ENCODE results near the gene IGF1R. TPM values are rescaled to one million over a fixed set of nuclear protein-coding genes. Genes with fewer than 3 reads are reported as not detected.

The IGF1R gene
- total RNA-seq, 2 donors from 2014 or later, result 115 to 119 TPM

DNA sequence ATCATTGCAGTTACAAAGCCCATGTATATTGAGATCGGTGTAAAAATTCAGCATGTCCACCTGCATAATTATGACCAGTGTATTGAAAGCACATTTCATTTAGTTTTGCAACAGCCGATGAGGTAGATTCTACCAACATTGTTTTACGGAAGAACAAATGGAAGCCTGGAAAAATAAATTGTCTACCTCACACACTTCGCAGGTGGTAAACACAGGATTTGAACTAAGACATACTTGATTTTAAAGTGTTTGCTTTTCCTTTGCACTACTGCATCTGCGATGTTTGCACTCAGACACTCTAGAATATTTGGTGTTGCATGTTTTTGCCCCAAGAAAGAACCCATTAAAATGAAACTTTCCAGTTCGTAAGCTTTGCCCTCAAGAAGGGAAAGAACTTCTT, 210.8 kb downstream of the IGF1R start:
- Mint-ChIP-seq H3K9me3 (no peaks in the 10 kb centered on the region), H3K27ac (no peak overlapping the region), H3K4me1 (peaks cover 67% of the 10 kb centered on the region), H3K36me3 (ENCODE audit: low read depth) (no peaks in the 10 kb centered on the region), H3K4me3 (no peak overlapping the region), H3K27me3 (ENCODE audit: insufficient read depth) (no peaks in the 10 kb centered on the region)
- Histone ChIP-seq H3K4me3 (ENCODE audit: low read length) (no peak overlapping the region), H3K27ac (ENCODE audit: low read depth, low read length) (no peak overlapping the region), H3K9me3 (ENCODE audit: control insufficient read depth, low read length) (no peaks in the 10 kb centered on the region), H3K9ac (ENCODE audit: extremely low read depth, low read length, poor library complexity, severe bottlenecking) (no peak overlapping the region), H3K4me1 (ENCODE audit: control insufficient read depth, insufficient read depth, low read length) (peaks cover 3% of the 10 kb centered on the region), H3K27me3 (ENCODE audit: control insufficient read depth, insufficient read depth, low read length, poor library complexity, severe bottlenecking) (no peaks in the 10 kb centered on the region), H3K36me3 (ENCODE audit: control insufficient read depth, insufficient read depth, low read length) (no peaks in the 10 kb centered on the region)
- WGBS, 2 experiments (ENCODE audit: insufficient coverage in 1 of 2, insufficient read length in 1 of 2), result 91 to 100% methylated on average over 6 of the region's 6 CpGs
- TF ChIP-seq, protein P1, sequence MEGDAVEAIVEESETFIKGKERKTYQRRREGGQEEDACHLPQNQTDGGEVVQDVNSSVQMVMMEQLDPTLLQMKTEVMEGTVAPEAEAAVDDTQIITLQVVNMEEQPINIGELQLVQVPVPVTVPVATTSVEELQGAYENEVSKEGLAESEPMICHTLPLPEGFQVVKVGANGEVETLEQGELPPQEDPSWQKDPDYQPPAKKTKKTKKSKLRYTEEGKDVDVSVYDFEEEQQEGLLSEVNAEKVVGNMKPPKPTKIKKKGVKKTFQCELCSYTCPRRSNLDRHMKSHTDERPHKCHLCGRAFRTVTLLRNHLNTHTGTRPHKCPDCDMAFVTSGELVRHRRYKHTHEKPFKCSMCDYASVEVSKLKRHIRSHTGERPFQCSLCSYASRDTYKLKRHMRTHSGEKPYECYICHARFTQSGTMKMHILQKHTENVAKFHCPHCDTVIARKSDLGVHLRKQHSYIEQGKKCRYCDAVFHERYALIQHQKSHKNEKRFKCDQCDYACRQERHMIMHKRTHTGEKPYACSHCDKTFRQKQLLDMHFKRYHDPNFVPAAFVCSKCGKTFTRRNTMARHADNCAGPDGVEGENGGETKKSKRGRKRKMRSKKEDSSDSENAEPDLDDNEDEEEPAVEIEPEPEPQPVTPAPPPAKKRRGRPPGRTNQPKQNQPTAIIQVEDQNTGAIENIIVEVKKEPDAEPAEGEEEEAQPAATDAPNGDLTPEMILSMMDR (conservative IDR thresholded peaks at IDR 0.05), result no peak
- DNase-seq, result no peak

GRCh38 chr15:98860281-98861041, 212.1 kb downstream of the IGF1R start:
- TF ChIP-seq, protein P1 (conservative IDR thresholded peaks at IDR 0.05), result no peak
- no peak for DNase-seq
- no peak overlapping the region for H3K9ac ChIP-seq (ENCODE audit: extremely low read depth, low read length, poor library complexity, severe bottlenecking)
- H3K27ac ChIP-seq (ENCODE audit: low read depth, low read length), result no peak overlapping the region
- Mint-ChIP-seq H3K27me3 (ENCODE audit: insufficient read depth) (no peaks in the 10 kb centered on the region), H3K36me3 (ENCODE audit: low read depth) (no peaks in the 10 kb centered on the region), H3K4me3 (no peak overlapping the region), H3K9me3 (no peaks in the 10 kb centered on the region), H3K4me1 (peaks cover 55% of the 10 kb centered on the region), H3K27ac (no peak overlapping the region)
- 82 to 93% methylated on average over 2 to 3 of the region's 4 CpGs for WGBS, 2 experiments (ENCODE audit: insufficient coverage in 1 of 2, insufficient read length in 1 of 2)
- no peaks in the 10 kb centered on the region for H3K36me3 ChIP-seq (ENCODE audit: control insufficient read depth, insufficient read depth, low read length)
- no peaks in the 10 kb centered on the region for H3K9me3 ChIP-seq (ENCODE audit: control insufficient read depth, low read length)
- no peak overlapping the region for H3K4me3 ChIP-seq (ENCODE audit: low read length)
- H3K27me3 ChIP-seq (ENCODE audit: control insufficient read depth, insufficient read depth, low read length, poor library complexity, severe bottlenecking), result no peaks in the 10 kb centered on the region
- peaks cover 2% of the 10 kb centered on the region for H3K4me1 ChIP-seq (ENCODE audit: control insufficient read depth, insufficient read depth, low read length)

DNA sequence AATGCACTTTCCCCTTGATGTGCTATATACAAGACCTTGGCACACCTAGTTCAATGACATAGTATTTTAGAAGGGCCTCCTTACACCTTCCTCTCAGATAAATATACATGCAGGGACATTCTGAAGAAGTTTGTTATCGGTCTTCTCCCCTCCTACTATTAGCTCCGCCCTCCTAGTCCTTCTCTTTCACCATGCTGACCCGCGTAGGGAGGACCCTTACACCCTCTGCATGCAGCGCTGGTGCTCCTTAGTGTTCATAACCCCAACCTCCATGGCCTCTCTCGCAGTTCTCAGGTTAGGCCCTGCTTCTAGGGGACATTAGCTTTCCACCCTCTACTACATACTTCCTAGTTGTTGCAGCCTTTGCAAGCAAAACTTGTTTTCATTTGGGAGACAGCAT, 212.8 kb downstream of the IGF1R start:
- H3K4me3 ChIP-seq (ENCODE audit: low read length), result no peak overlapping the region
- no peak overlapping the region for H3K9ac ChIP-seq (ENCODE audit: extremely low read depth, low read length, poor library complexity, severe bottlenecking)
- peak overlapping the region; percentile 57 for H3K27ac Mint-ChIP-seq
- H3K4me1 ChIP-seq (ENCODE audit: control insufficient read depth, insufficient read depth, low read length), result peaks cover under 1% of the 10 kb centered on the region
- no peaks in the 10 kb centered on the region for H3K36me3 Mint-ChIP-seq (ENCODE audit: low read depth)
- H3K27me3 ChIP-seq (ENCODE audit: control insufficient read depth, insufficient read depth, low read length, poor library complexity, severe bottlenecking), result no peaks in the 10 kb centered on the region
- H3K4me1 Mint-ChIP-seq, result peaks cover 58% of the 10 kb centered on the region
- H3K4me3 Mint-ChIP-seq, result no peak overlapping the region
- H3K36me3 ChIP-seq (ENCODE audit: control insufficient read depth, insufficient read depth, low read length), result no peaks in the 10 kb centered on the region
- H3K27ac ChIP-seq (ENCODE audit: low read depth, low read length), result no peak overlapping the region
- H3K9me3 Mint-ChIP-seq, result no peaks in the 10 kb centered on the region
- TF ChIP-seq, protein P1 (conservative IDR thresholded peaks at IDR 0.05), result no peak
- no peak for DNase-seq
- 62 to 74% methylated on average over 2 to 6 of the region's 6 CpGs for WGBS, 2 experiments (ENCODE audit: insufficient coverage in 1 of 2, insufficient read length in 1 of 2)
- H3K27me3 Mint-ChIP-seq (ENCODE audit: insufficient read depth), result no peaks in the 10 kb centered on the region
- no peaks in the 10 kb centered on the region for H3K9me3 ChIP-seq (ENCODE audit: control insufficient read depth, low read length)
